HepG2 (cell line): ENCODE measurements around the gene SWSAP1. TPM values are rescaled to one million over a fixed set of nuclear protein-coding genes. Genes with fewer than 3 reads are reported as not detected.

Source experiments
- CTCF ChIP-seq: sonication (generic); formaldehyde crosslinking; IDR thresholded peaks from 2 replicates; pipeline ENCODE4 v1.5.0; 2020; ENCODE audit warnings: mild to moderate bottlenecking, missing genetic modification reagents, moderate library complexity
- DNMT3B ChIP-seq: conservative IDR thresholded peaks from 2 replicates; pipeline ENCODE4 v1.6.1; 2016; ENCODE audit warnings: missing biosample characterization, control low read depth
- E2F1 ChIP-seq: sonication (generic); formaldehyde crosslinking; IDR thresholded peaks from 2 replicates; pipeline ENCODE4 v1.5.0; 2020; ENCODE audit warnings: missing genetic modification reagents
- GLMP ChIP-seq: sonication (generic); formaldehyde crosslinking; IDR thresholded peaks from 2 replicates; pipeline ENCODE4 v1.9.0; 2021; ENCODE audit warnings: missing genetic modification reagents, mild to moderate bottlenecking, borderline replicate concordance
- JUND ChIP-seq: sonication (generic); formaldehyde crosslinking; IDR thresholded peaks from 2 replicates; pipeline ENCODE4 v1.8.0; 2022; ENCODE audit warnings: mild to moderate bottlenecking, missing genetic modification reagents
- KLF13 ChIP-seq: sonication (generic); formaldehyde crosslinking; IDR thresholded peaks from 2 replicates; pipeline ENCODE4 v1.4.0; 2020; ENCODE audit warnings: mild to moderate bottlenecking, missing genetic modification reagents
- MAFF ChIP-seq: IDR thresholded peaks from 2 replicates; pipeline ENCODE4 v1.6.1; 2011; ENCODE audit warnings: low read depth, low read length, improper control_type of control experiment
- MAX ChIP-seq: IDR thresholded peaks from 2 replicates; pipeline ENCODE4 v1.6.1; 2012; ENCODE audit warnings: inconsistent platforms
- THRA ChIP-seq: sonication (generic); formaldehyde crosslinking; IDR thresholded peaks from 2 replicates; pipeline ENCODE4 v1.4.0; 2020; ENCODE audit warnings: missing genetic modification reagents, borderline replicate concordance
- ZNF503 ChIP-seq: sonication (generic); formaldehyde crosslinking; IDR thresholded peaks from 2 replicates; pipeline ENCODE4 v1.4.0; 2020; ENCODE audit warnings: missing genetic modification reagents
- ZNF512B ChIP-seq: sonication (generic); formaldehyde crosslinking; IDR thresholded peaks from 2 replicates; pipeline ENCODE4 v1.5.1; 2020; ENCODE audit warnings: missing genetic modification reagents, mild to moderate bottlenecking, borderline replicate concordance
- ZNF562 ChIP-seq: sonication (generic); formaldehyde crosslinking; IDR thresholded peaks from 2 replicates; pipeline ENCODE4 v1.8.0; 2022; ENCODE audit warnings: missing genetic modification reagents, borderline replicate concordance
- ZNF644 ChIP-seq: IDR thresholded peaks from 2 replicates; pipeline ENCODE4 v1.6.1; 2016; ENCODE audit warnings: low read depth
- ZNF670 ChIP-seq: sonication (generic); formaldehyde crosslinking; IDR thresholded peaks from 2 replicates; pipeline ENCODE4 v1.8.0; 2022; ENCODE audit warnings: mild to moderate bottlenecking, missing genetic modification reagents, borderline replicate concordance
- ZNF691 ChIP-seq: sonication (generic); formaldehyde crosslinking; IDR thresholded peaks from 2 replicates; pipeline ENCODE4 v1.4.0; 2020; ENCODE audit warnings: missing genetic modification reagents, low read depth, mild to moderate bottlenecking, borderline replicate concordance
- ZNF782 ChIP-seq: sonication (generic); formaldehyde crosslinking; IDR thresholded peaks from 2 replicates; pipeline ENCODE4 v1.4.0; 2020; ENCODE audit warnings: missing genetic modification reagents, mild to moderate bottlenecking, borderline replicate concordance
- polyA plus RNA-seq, 8 experiments: library from polyadenylated mRNA; depleted of rRNA in 3 of 8; stranded (reverse) in 7 of 8; unstranded in 1 of 8; fragments of >200 nt; fragmentation: Illumina TruSeq in 4 of 8; extraction: Trizol in 4 of 8; gene quantifications; 2 replicates each; pipeline versions ENCODE4 v1.2.1 to v1.2.3, GENCODE V29; 2011 to 2016; ENCODE audit warnings: low read depth in 4 of 8, missing spikeins in 1 of 8, mixed read lengths in 1 of 8; ENCODE audit not compliant: insufficient read depth in 1 of 8
- total RNA-seq, 5 experiments: library from RNA; depleted of rRNA; stranded (reverse); fragments of >200 nt; fragmentation: Illumina TruSeq; extraction: Trizol; gene quantifications; 2 replicates each; pipeline ENCODE4 v1.2.3, GENCODE V29; 2016; ENCODE audit warnings: low read depth in 1 of 5

Gene SWSAP1
- total and polyA plus RNA-seq, 2 of the 13 experiments (the other 11 are each of a cell fraction or from before 2014, with no cell fraction given), result 2.7 to 3.3 TPM

- no peak for TF ChIP-seq JUND (CRISPR knock-in tag)
- TF ChIP-seq ZNF512B, result no peak
- peak; percentile 27; the same call in 1 of the 2 replicates for TF ChIP-seq MAX
- TF ChIP-seq ZNF503 (CRISPR knock-in tag), result no peak
- TF ChIP-seq GLMP (CRISPR knock-in tag), result no peak
- TF ChIP-seq ZNF691 (CRISPR knock-in tag), result 0 out of 2 replicates have a peak, but pooled peaks have one; percentile 51
- peak; percentile 95; the same call in 1 of the 2 replicates for TF ChIP-seq ZNF782 (CRISPR knock-in tag)
- no peak for TF ChIP-seq ZNF644 (CRISPR knock-in tag)
- no peak for TF ChIP-seq E2F1 (CRISPR knock-in tag)
- TF ChIP-seq DNMT3B (CRISPR knock-in tag), result 0 out of 2 replicates have a peak, but pooled peaks have one; percentile 49
- no peak for TF ChIP-seq CTCF (CRISPR knock-in tag)
- TF ChIP-seq KLF13 (CRISPR knock-in tag), result no peak
- peak; percentile 37; the same call in 1 of the 2 replicates for TF ChIP-seq THRA (CRISPR knock-in tag)
- TF ChIP-seq ZNF670 (CRISPR knock-in tag), result no peak
- no peak for TF ChIP-seq ZNF562 (CRISPR knock-in tag)
- TF ChIP-seq MAFF, result no peak
Observed at GRCh38 chr19:11374433-11375142, at the start of gene SWSAP1 (continued).
